Inflammatory macrophage treated with lipopolysaccharide for 1 hour (primary cell): ENCODE measurements around the gene CDC20B.
"Not testable (repeated sequence)": the region's sequence is repeated elsewhere in the genome, so short reads cannot be mapped to it uniquely, and the experiment has no call there.

Source experiments
- DNase-seq, 2 donors: peaks; one replicate each; pipeline ENCODE4 v3.0.0-alpha.2; 2020 to 2022

Gene CDC20B

GRCh38 chr5:55160493-55161209, 12.3 kb downstream of the CDC20B start:
- peak in 1 of 2 donors; percentile 19 for DNase-seq

GRCh38 chr5:55159763-55160492, 13.0 kb downstream of the CDC20B start, which contains the start of gene GPX8:
GPX8 (plus strand) TSS chr5:55160171; CDS start chr5:55160193, 22 bp downstream.
- peak; percentile 43 to 63 for DNase-seq

DNA sequence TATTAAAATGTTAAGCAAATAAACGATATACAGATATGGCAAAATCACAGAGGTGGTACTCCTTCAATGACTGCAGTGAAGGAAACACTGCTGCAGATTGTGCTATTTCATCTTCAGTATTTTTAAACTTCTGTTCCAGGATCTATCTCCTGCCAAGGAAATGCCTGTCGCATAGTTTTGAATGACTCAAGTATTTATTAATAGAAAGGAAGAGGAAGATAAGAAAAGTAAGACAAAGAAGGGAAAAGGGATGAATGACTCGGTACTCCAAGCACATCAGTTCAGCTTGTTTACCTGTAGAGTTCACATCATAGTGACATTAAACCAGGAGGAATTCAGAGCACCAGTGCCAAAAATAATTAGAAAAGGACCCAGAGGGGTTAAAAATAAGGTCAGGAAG, 18.1 kb downstream of the CDC20B start:
- DNase-seq, result no peak

DNA sequence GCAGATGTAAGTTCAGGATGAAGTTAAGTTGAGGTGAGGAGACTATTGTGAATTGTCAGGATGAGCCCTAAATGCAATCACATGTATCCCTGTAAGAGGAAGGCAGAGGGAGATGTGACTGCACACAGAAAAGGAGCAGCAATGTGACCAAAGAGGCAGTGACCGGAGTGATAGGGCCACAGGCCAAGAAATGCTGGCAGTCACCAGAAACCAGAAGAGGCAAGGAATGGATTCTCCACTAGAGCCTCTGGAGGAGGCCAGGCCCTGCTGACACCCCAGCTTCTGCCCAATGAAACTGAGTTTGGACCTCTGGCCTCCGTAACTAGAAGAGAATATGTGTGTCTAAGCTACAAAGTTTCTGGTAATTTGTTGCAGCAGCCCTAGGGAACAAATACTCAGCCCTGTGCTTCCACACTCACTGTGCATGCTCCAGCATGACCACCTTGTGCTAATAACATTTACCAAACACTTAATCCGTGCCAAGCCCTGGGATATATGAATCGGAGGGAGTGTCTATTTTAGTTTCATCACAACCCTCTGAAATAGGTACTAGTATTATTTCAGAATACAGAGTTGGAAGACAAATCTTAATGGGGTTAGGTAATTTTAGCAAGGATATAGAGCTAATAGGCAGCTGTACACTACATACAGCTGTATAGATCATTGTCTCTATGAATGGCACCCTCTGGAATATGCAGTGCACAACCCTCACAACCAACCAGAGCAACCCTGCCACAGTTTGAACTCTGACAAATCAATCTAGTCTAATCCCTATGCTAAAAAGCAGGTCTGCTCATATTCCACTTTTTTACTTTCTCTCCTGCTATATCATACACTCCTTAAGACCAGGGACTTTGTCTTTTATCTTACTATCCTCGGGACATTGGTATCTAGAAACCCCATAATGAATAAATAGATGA, 20.8 kb downstream of the CDC20B start:
- DNase-seq, result no peak

DNA sequence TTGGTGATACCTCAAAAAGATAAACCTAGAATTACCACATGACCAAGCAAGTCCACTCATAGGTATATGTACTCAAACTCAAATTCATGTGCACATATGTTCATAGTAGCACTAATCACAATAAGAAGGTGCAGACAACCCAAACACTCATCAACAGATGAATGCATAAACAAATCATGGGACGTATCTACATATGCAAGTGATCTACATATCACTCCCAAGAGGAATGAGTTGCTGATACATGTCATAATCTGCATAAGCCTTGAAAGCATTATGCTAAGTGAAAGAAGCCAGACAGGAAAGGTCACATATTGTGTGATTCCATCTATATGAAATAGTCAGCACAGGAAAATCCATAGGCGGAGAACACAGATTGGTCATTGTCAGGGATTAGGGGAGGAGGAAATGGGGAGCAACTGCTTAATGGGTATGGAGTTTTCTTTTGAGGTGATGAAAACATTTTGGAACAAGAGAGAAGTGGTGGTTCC, 23.6 kb downstream of the CDC20B start:
- DNase-seq, result no peak

DNA sequence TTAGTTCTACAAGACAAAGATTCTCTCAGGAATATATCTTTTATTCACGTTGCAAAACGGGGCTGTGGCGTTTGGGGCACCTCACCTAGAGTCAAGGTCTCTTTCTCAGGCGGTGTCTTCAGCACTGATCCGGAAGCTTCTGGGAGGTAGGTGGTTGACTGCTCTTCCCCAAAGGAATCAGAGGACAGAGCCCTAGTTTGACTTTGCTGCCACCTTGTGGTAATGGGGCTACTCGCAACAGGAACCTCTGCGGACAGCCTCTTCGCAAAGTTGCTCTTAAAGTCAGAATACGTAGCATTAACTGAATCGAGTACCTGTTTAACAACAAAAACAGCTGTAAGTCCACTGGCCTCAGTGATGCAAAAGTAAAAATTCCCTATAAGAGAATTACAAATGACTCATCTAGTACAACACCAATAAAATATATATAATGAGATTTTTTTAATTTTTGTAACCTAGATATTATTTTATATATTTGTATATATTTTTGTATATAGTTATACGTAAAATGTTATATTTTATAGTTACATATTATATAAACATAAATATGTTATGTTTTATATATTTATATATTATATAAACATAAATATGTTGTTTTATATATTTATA, 26.3 kb downstream of the CDC20B start:
- DNase-seq, result peak; percentile 67 to 91

GRCh38 chr5:55146080-55146479, 26.9 kb downstream of the CDC20B start:
- no peak for DNase-seq

GRCh38 chr5:55143624-55144023, 29.4 kb downstream of the CDC20B start:
- DNase-seq, result no peak

DNA sequence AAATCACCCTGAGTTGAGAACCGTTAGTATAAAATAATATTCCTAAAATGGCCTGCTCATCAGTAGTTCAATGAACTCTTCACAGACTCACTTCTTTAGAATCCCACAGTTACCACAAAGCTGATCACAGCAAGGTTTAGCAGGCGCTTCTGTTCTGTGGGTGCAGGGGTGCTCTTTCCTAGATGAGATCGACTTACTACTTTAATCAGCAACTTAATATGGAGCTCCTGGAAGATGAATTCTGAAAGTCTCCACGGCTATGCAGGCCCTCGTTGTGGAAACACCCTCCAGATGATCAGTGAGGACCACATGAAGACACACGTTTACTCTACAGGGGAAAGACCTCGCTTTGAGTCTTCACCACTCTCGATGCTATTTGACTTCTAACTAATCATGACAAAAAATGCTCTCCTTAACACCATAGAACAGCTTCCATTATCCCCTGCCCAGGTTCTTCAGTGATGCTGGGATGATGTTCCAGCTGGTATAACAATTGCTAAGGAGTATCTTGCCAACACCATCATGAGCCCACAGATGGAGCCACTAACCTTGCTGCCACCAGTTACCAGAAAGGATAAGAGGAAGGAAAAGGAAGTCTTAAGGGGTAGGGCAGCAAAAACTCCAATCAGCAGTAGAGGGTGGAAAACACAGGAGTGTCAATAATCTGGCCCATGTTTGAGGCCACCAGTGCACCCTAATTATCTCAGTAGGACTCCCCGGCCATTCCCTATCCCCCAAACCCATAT, 30.9 kb downstream of the CDC20B start:
- no peak for DNase-seq

- DNase-seq, result no peak
These were observed 31.9 kb downstream of the CDC20B start for GRCh38 chr5:55140908-55141665.

DNA sequence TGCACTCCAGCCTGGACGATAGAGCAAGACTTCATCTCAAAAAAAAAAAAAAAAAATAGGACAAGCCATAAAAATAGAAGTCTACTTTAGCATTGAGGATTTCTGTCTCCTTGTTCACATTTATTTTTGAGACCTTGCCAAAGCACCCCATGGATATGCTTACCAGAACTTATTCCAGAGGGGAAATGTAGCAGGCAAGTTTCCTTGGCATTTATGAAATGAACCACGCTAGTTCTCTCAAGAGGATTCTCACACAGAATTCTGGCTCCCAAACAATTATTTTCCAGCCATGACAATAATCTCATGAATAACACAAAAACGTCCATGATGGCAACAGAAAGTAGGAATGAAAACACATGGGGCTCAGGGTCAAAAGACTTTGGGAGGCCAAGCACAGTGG, 36.5 kb downstream of the CDC20B start:
- DNase-seq, result no peak

DNA sequence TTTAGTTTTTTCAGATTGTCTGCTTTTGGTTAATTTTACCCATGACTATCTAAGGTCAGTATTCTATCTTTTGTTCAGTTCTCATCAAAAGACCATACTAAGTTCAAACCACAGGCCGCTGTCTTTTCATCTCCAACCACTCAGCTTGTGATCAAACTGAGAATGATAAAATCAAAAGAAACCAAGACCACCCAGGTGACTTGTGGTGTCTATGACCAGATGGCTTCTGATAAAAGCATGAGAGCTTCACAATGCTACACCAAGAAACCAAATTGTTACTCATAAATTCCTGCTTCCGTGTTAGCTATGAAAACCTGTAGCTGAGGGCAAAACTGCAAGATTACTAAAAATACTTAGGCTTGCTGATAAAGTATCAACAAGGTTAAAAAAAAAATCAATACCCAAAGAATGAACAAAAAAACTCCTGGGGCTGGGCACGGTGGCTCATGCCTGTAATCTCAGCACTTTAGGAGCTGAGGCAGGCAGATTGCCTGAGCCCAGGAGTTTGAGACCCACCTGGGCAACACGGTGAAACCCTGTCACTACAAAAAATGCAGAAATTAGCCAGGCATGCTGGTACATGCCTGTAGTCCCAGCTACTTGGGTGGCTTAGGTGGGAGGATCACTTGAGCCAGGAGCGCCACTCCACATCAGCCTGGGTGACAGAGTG, 38.8 kb downstream of the CDC20B start:
- no peak for DNase-seq

- no peak for DNase-seq
These were observed 49.6 kb downstream of the CDC20B start for GRCh38 chr5:55123365-55123764.

GRCh38 chr5:55114061-55114460, 58.9 kb downstream of the CDC20B start:
- no peak for DNase-seq

- DNase-seq, result no peak
These were observed 59.6 kb downstream of the CDC20B start for GRCh38 chr5:55113327-55113726.

- no peak for DNase-seq
These were observed 62.8 kb downstream of the CDC20B start for GRCh38 chr5:55110217-55110616.

DNA sequence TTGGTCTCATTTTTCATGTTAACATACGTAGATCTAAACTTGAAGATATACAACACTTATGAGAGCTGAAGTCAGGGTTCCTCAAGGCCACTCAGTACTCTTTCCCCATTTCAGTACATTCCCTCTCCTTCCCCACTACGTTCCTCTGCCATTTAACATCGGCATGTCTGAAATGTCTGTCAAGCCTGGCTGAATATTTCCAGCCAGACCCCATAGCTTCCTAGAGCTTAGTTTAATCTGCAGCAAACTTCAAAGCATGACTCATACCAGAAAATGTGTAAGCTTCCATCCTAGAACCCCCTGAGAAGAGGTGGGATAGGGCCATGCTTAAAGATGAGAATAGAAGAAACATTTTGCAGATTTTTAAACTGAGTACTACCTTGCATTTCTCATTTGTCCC, 64.3 kb downstream of the CDC20B start:
- DNase-seq, result no peak

GRCh38 chr5:55105976-55106375, 67.0 kb downstream of the CDC20B start:
- not testable (repeated sequence) for DNase-seq

GRCh38 chr5:55104946-55105701, 67.9 kb downstream of the CDC20B start:
- no peak for DNase-seq
